Stromal cell of bone marrow (primary cell): ENCODE data around the gene NLE1.
"Not testable (repeated sequence)": the region's sequence is repeated elsewhere in the genome, so short reads cannot be mapped to it uniquely, and the experiment has no call there.

Experiments
- DNase-seq: peaks from one replicate; pipeline ENCODE4 v3.0.0-alpha.2; 2012; ENCODE audit warnings: low read depth

The NLE1 gene

GRCh38 chr17:35162755-35163154 is 20.7 kb upstream of the NLE1 start:
- no peak for DNase-seq

GRCh38 chr17:35161281-35161761 is 19.2 kb upstream of the NLE1 start:
- DNase-seq: no peak

GRCh38 chr17:35160354-35161201 is 18.5 kb upstream of the NLE1 start:
- DNase-seq: no peak

- no peak for DNase-seq
Measured at GRCh38 chr17:35159940-35160339, 17.8 kb upstream of the NLE1 start.

GRCh38 chr17:35155246-35155645 is 13.1 kb upstream of the NLE1 start:
- DNase-seq: no peak

- DNase-seq: no peak
Measured at GRCh38 chr17:35154196-35155165, 12.4 kb upstream of the NLE1 start.

GRCh38 chr17:35152421-35153140 is 10.5 kb upstream of the NLE1 start:
- no peak for DNase-seq

GRCh38 chr17:35151080-35151479 is 9.0 kb upstream of the NLE1 start:
- not testable (repeated sequence) for DNase-seq

- DNase-seq: no peak
Measured at GRCh38 chr17:35149941-35150340, 7.8 kb upstream of the NLE1 start.

- no peak for DNase-seq
Measured at GRCh38 chr17:35148144-35148543, 6.0 kb upstream of the NLE1 start.

- no peak for DNase-seq
Measured at GRCh38 chr17:35147375-35147905, 5.3 kb upstream of the NLE1 start, which contains the start of gene UNC45B. Gene UNC45B (plus strand): TSS chr17:35147817. CDS start chr17:35148264, 447 bp downstream.

GRCh38 chr17:35146214-35146833 is 4.2 kb upstream of the NLE1 start:
- no peak for DNase-seq

GRCh38 chr17:35144840-35145239 is 2.7 kb upstream of the NLE1 start:
- no peak for DNase-seq

- DNase-seq: no peak
Measured at GRCh38 chr17:35142467-35142796, 329 bp upstream of the NLE1 start.

GRCh38 chr17:35138218-35138617 is 3.9 kb downstream of the NLE1 start:
- no peak for DNase-seq

- DNase-seq: no peak
Measured at GRCh38 chr17:35135322-35135721, 6.8 kb downstream of the NLE1 start.

- DNase-seq: no peak
Measured at GRCh38 chr17:35132816-35133550, 9.1 kb downstream of the NLE1 start.

GRCh38 chr17:35132099-35132498 is 10.0 kb downstream of the NLE1 start:
- DNase-seq: no peak

GRCh38 chr17:35130392-35130791 is 11.7 kb downstream of the NLE1 start:
- no peak for DNase-seq

- DNase-seq: no peak
Measured at GRCh38 chr17:35129973-35130351, 12.1 kb downstream of the NLE1 start.
